Thyroid gland (tissue), 4 donors: ENCODE results near the gene HOXC11. TPM values are rescaled to one million over a fixed set of nuclear protein-coding genes. Genes with fewer than 3 reads are reported as not detected.

Experiments used
- DNase-seq, 2 donors: peaks; one replicate each; pipeline ENCODE4 v3.0.0-alpha.2; 2019
- H3K27ac ChIP-seq, 3 donors: fragments of 200-600 bp; sonication (generic); 1 replicate in 2 of 3; 2 replicates in 1 of 3; pipeline ENCODE4 v1.5.1; 2016 to 2019; ENCODE audit warnings: mild to moderate bottlenecking in 1 of 3, moderate library complexity in 1 of 3
- H3K27me3 ChIP-seq: fragments of 200-600 bp; sonication (generic); one replicate; pipeline ENCODE4 v1.5.1; 2019
- H3K36me3 ChIP-seq, 2 donors: fragments of 200-600 bp; sonication (generic); one replicate each; pipeline ENCODE4 v1.5.1; 2016 to 2019
- H3K4me1 ChIP-seq, 2 donors: fragments of 200-600 bp; sonication (generic); one replicate each; pipeline ENCODE4 v1.5.1; 2017 to 2019
- H3K4me3 ChIP-seq, 3 donors: fragments of 200-600 bp; sonication (generic); replicated peaks in 1 of 3; 1 replicate in 2 of 3; 2 replicates in 1 of 3; pipeline ENCODE4 v1.5.1; 2016; ENCODE audit warnings: mild to moderate bottlenecking in 1 of 3
- H3K9me3 ChIP-seq: fragments of 200-600 bp; sonication (generic); one replicate; pipeline ENCODE4 v1.5.1; 2017
- POLR2A ChIP-seq, 2 donors: fragments of 450-650 bp; IDR thresholded peaks; one replicate each; pipeline ENCODE4 v1.6.1; 2017; ENCODE audit warnings: antibody characterized with exemption in 2 of 2, mild to moderate bottlenecking in 2 of 2, moderate library complexity in 1 of 2
- WGBS, 2 donors: methylation state at CpG; one replicate each; pipeline ENCODE4 v1.1.5; 2017; 5-methylcytosine and 5-hydroxymethylcytosine counted together
- intact Hi-C: fragments of 100-400 bp; cut with DNase I; formaldehyde crosslinking; loops from one replicate; pipeline ENCODE4 v1.15.1; 2023
- total RNA-seq, 4 donors: library from RNA; depleted of rRNA; stranded (reverse); fragments of >200 nt; gene quantifications; one replicate each; pipeline ENCODE4 v1.2.3, GENCODE V29; 2016
- TF ChIP-seq, protein P1 (sequence below), 6 experiments: fragments of 200-600 bp in 3 of 6; fragments of 450-650 bp in 3 of 6; sonication (generic) in 3 of 6; IDR thresholded peaks; one replicate each; pipeline ENCODE4 v1.5.1; 2016 to 2019; ENCODE audit warnings: antibody characterized with exemption in 6 of 6, mild to moderate bottlenecking in 2 of 6, inconsistent platforms in 1 of 6, moderate library complexity in 1 of 6

HOXC11 gene
- total RNA-seq, 4 donors from 2014 or later, result not detected

DNA sequence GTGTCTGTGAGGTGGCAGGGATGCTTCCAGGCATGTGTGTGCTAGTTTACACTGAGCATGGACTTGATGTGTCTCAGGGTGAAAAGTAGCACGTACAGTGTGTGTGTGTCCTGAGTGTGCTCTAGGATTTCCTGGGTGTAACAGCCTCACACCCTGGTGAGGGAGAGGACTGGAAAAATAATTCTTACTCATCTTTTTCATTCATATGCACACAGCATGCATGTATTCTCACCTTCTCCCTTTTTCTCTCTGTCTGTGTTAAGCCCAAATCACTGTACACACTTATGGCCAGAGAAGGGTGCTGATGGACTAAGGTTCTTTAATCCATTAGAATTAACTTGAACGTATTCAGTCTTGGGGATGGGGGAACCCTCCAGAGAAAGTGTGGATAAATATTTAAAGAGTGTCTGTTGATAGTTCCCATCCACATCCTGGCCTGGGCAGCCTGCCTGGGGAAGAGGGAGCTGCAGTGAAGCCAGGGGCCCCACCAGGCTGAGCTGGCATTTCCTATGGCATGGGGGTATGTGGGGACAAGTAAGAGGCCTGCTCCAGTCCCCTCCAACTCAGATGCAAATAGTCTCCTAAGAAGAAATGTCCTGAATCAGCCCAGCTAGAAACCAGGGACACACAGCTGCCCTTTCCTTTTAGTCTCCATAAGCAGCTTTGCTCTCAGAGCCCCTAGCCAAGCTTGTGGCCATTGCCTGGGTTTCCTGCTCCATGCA lies 34.8 kb downstream of the HOXC11 start:
- Histone ChIP-seq H3K9me3 (no peaks in the 10 kb centered on the region), H3K27ac (no peak overlapping the region), H3K4me1 (peaks cover 0 to 19% of the 10 kb centered on the region in 2 donors), H3K27me3 (peaks cover 66% of the 10 kb centered on the region), H3K4me3 (no peak overlapping the region), H3K36me3 (no peaks in the 10 kb centered on the region)
- no peak for DNase-seq
- WGBS, 2 donors, result 45 to 47% methylated on average over 2 of the region's 2 CpGs
- intact Hi-C loops, result loop anchor here (5.0 kb wide), 1 partner anchor 195 kb away; no protein-coding TSS in a partner anchor
- TF ChIP-seq, protein P1, sequence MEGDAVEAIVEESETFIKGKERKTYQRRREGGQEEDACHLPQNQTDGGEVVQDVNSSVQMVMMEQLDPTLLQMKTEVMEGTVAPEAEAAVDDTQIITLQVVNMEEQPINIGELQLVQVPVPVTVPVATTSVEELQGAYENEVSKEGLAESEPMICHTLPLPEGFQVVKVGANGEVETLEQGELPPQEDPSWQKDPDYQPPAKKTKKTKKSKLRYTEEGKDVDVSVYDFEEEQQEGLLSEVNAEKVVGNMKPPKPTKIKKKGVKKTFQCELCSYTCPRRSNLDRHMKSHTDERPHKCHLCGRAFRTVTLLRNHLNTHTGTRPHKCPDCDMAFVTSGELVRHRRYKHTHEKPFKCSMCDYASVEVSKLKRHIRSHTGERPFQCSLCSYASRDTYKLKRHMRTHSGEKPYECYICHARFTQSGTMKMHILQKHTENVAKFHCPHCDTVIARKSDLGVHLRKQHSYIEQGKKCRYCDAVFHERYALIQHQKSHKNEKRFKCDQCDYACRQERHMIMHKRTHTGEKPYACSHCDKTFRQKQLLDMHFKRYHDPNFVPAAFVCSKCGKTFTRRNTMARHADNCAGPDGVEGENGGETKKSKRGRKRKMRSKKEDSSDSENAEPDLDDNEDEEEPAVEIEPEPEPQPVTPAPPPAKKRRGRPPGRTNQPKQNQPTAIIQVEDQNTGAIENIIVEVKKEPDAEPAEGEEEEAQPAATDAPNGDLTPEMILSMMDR (IDR thresholded peaks at IDR 0.05), result no peak
- TF ChIP-seq POLR2A (IDR thresholded peaks at IDR 0.05), result no peak

DNA sequence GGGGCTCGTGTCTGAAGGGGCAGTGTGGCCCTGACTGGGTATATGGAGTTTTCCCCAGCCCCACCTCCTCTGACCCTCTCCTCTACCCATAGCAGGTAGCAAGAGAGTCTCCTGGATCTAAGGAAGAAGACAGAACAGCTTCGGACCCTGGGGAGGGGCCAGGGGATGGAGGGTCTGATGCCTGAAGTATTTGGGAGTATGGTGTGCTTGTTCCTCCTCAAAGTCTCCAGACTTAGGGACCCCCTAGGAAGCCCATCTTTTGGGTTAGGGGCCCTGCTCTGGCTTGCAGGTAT lies 35.3 kb downstream of the HOXC11 start:
- H3K36me3 ChIP-seq, result no peaks in the 10 kb centered on the region
- intact Hi-C loops, result loop anchor here (5.0 kb wide), 1 partner anchor 194 kb away; no protein-coding TSS in a partner anchor
- 14 to 25% methylated on average over 2 of the region's 2 CpGs for WGBS, 2 donors
- H3K9me3 ChIP-seq, result no peaks in the 10 kb centered on the region
- H3K27ac ChIP-seq, result no peak overlapping the region
- TF ChIP-seq, protein P1 (IDR thresholded peaks at IDR 0.05), result no peak
- TF ChIP-seq POLR2A (IDR thresholded peaks at IDR 0.05), result no peak
- no peak for DNase-seq
- H3K27me3 ChIP-seq, result peaks cover 66% of the 10 kb centered on the region
- peaks cover 0 to 19% of the 10 kb centered on the region in 2 donors for H3K4me1 ChIP-seq
- no peak overlapping the region for H3K4me3 ChIP-seq

DNA sequence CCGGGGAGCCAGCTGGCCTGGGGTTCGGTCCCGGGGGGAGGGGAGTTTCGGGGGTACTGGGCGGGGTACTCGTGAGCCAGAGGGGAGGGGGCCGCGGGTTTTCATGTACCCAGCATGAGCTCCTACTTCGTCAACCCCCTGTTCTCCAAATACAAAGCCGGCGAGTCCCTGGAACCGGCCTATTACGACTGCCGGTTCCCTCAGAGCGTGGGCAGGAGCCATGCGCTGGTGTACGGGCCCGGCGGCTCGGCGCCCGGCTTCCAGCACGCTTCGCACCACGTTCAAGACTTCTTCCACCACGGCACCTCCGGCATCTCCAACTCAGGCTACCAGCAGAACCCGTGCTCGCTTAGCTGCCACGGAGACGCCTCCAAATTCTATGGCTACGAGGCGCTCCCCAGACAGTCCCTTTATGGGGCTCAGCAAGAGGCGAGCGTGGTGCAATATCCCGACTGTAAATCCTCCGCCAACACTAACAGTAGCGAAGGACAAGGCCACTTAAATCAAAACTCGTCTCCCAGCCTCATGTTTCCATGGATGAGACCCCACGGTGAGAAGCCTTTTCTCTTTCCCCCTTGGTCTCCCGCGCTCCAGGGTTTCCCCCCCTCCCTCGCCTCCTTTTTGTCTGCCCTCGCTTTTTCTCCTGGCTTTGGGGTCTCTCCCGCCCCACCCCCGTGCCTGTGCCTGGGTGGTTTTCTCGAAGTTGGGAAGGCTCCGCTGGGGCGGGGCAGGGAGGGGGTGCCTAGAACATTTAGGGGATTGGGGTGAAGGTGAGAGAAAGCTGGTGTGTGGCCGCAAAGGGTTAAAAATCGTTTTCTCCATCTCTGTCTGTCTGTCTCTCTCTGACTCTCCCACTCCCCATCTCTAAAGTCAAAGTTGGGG lies 36.5 kb downstream of the HOXC11 start:
- Histone ChIP-seq H3K4me1 (peaks cover 0 to 20% of the 10 kb centered on the region in 2 donors), H3K4me3 (no peak overlapping the region), H3K9me3 (no peaks in the 10 kb centered on the region), H3K27me3 (peaks cover 64% of the 10 kb centered on the region), H3K27ac (no peak overlapping the region), H3K36me3 (no peaks in the 10 kb centered on the region)
- 4% methylated on average over 40 to 47 of the region's 51 CpGs for WGBS, 2 donors
- no peak for DNase-seq
- no peak for TF ChIP-seq POLR2A (IDR thresholded peaks at IDR 0.05)
- intact Hi-C loops, result loop anchor here (5.0 kb wide), 1 partner anchor 193 kb away; no protein-coding TSS in a partner anchor

DNA sequence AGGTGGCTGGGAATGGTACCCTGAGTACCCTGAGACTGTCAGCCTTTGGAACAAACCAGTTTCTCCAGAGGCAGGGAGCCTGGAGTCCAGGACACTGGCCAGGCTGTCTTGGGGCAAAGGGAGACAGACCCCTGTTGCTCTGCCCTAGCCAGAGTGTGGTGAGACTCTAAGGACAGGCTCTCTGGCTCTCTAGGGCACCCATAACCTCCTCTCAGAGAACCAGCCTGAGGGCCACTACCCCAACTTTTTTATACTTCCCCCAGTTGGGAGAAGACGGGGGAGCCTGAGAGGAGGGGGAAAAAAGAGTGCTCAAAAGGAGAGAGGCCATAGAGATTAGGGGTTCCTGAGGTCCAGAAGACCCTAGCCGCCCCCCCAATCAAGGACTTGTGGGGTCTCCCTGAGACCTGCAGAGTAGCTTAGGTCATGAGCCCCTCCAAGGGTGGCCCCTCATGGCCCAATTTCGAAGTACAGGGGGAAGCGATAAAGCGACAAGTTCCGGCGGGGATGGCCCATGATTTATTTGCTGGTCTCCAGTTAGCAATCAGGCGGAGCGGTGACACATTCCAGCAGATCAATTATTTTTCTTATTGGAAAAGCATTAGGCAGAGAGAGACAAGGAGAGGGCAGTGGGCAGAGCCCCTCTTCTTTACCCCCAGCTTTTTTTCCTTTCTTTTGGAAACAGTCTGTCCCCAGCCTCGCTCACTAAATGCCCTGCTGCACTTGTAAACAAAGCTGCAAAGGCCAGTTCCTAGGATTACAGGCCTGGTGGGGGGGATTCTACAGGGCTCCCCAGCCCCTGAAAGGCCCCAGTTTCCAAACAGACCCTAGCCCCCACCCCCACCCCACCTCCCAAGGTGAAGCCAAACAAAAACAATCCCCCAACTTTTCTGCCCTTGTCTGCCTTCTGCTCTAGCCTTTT lies 37.4 kb downstream of the HOXC11 start:
- H3K27ac ChIP-seq, result no peak overlapping the region

More for the DNA sequence above, 37.4 kb downstream of the HOXC11 start:
- no peak overlapping the region for H3K4me3 ChIP-seq
- H3K36me3 ChIP-seq, result no peaks in the 10 kb centered on the region
- WGBS, 2 donors, result 13 to 30% methylated on average over 10 of the region's 10 CpGs
- intact Hi-C loops, result no loop called here
- no peak for DNase-seq
- no peaks in the 10 kb centered on the region for H3K9me3 ChIP-seq
- TF ChIP-seq, protein P1 (IDR thresholded peaks at IDR 0.05), result no peak
- TF ChIP-seq POLR2A (IDR thresholded peaks at IDR 0.05), result no peak
- peaks cover 65% of the 10 kb centered on the region for H3K27me3 ChIP-seq
- peaks cover 0 to 22% of the 10 kb centered on the region in 2 donors for H3K4me1 ChIP-seq
